Liver (tissue), 9 donors: ENCODE results near the gene MT1A. TPM values are rescaled to one million over a fixed set of nuclear protein-coding genes. Genes with fewer than 3 reads are reported as not detected.
"Not testable (repeated sequence)": the region's sequence is repeated elsewhere in the genome, so short reads cannot be mapped to it uniquely, and the experiment has no call there.

Experiments used
- DNase-seq: peaks from one replicate; pipeline ENCODE4 v3.0.0-alpha.2; 2017; ENCODE audit warnings: low spot score
- H3K27ac ChIP-seq, 2 donors: one replicate each; pipeline ENCODE4 v1.7.0; 2013; ENCODE audit warnings: inconsistent platforms in 2 of 2, low read length in 2 of 2, control low read depth in 1 of 2, low read depth in 1 of 2, mild to moderate bottlenecking in 1 of 2
- H3K27me3 ChIP-seq, 4 donors: one replicate each; pipeline versions ENCODE4 v1.6.1 to v1.7.0; 2013; ENCODE audit warnings: low read length in 3 of 4, inconsistent platforms in 1 of 4, mild to moderate bottlenecking in 1 of 4, moderate library complexity in 1 of 4; ENCODE audit not compliant: control insufficient read depth in 4 of 4, insufficient read depth in 4 of 4
- H3K36me3 ChIP-seq, 4 donors: one replicate each; pipeline versions ENCODE4 v1.6.1 to v1.7.0; 2013; ENCODE audit warnings: low read length in 3 of 4, mild to moderate bottlenecking in 3 of 4, low read depth in 1 of 4, moderate library complexity in 1 of 4; ENCODE audit not compliant: control insufficient read depth in 4 of 4, insufficient read depth in 3 of 4
- H3K4me1 ChIP-seq, 4 donors: one replicate each; pipeline versions ENCODE4 v1.6.1 to v1.7.0; 2013; ENCODE audit warnings: low read length in 3 of 4, mild to moderate bottlenecking in 3 of 4, moderate library complexity in 1 of 4; ENCODE audit not compliant: control insufficient read depth in 4 of 4, insufficient read depth in 4 of 4
- H3K4me3 ChIP-seq, 3 donors: one replicate each; pipeline versions ENCODE4 v1.6.1 to v1.7.0; 2013; ENCODE audit warnings: low read length in 3 of 3, control low read depth in 1 of 3, low read depth in 1 of 3, mild to moderate bottlenecking in 1 of 3
- H3K9ac ChIP-seq, 2 donors: one replicate each; pipeline ENCODE4 v1.7.0; 2013; ENCODE audit warnings: low read length in 2 of 2, mild to moderate bottlenecking in 2 of 2, moderate library complexity in 2 of 2, control low read depth in 1 of 2, low read depth in 1 of 2
- H3K9me3 ChIP-seq, 4 donors: one replicate each; pipeline versions ENCODE4 v1.6.1 to v1.7.0; 2013; ENCODE audit warnings: low read length in 3 of 4; ENCODE audit not compliant: control insufficient read depth in 4 of 4
- ATF3 ChIP-seq: IDR thresholded peaks from 2 replicates; pipeline ENCODE4 v1.6.1; 2016; ENCODE audit warnings: antibody characterized with exemption
- CTCF ChIP-seq: fragments of 150-350 bp; IDR thresholded peaks from 2 replicates; pipeline ENCODE4 v1.5.1; 2017; ENCODE audit warnings: improper control_type of control experiment, low read depth, low read length; ENCODE audit not compliant: missing input control
- EGR1 ChIP-seq, 2 donors: IDR thresholded peaks; 2 replicates each; pipeline ENCODE4 v1.6.1; 2016 to 2018; ENCODE audit warnings: antibody characterized with exemption in 2 of 2, low read depth in 2 of 2
- FOXA1 ChIP-seq: IDR thresholded peaks from 2 replicates; pipeline ENCODE4 v1.6.1; 2016; ENCODE audit warnings: antibody characterized with exemption
- FOXA2 ChIP-seq: IDR thresholded peaks from 2 replicates; pipeline ENCODE4 v1.6.1; 2016; ENCODE audit warnings: antibody characterized with exemption
- GABPA ChIP-seq, 2 donors: IDR thresholded peaks in 1 of 2; conservative IDR thresholded peaks in 1 of 2; 2 replicates each; pipeline ENCODE4 v1.6.1; 2016; ENCODE audit warnings: antibody characterized with exemption in 2 of 2, mild to moderate bottlenecking in 1 of 2, moderate library complexity in 1 of 2
- HNF4A ChIP-seq, 2 donors: conservative IDR thresholded peaks; 2 replicates each; pipeline ENCODE4 v1.6.1; 2016; ENCODE audit warnings: antibody characterized with exemption in 2 of 2, mild to moderate bottlenecking in 2 of 2
- HNF4G ChIP-seq: IDR thresholded peaks from 2 replicates; pipeline ENCODE4 v1.6.1; 2016; ENCODE audit warnings: antibody characterized with exemption
- JUND ChIP-seq, 2 donors: IDR thresholded peaks; 2 replicates each; pipeline ENCODE4 v1.6.1; 2016; ENCODE audit warnings: antibody characterized with exemption in 2 of 2
- MAX ChIP-seq: IDR thresholded peaks from 2 replicates; pipeline ENCODE4 v1.6.1; 2016; ENCODE audit warnings: antibody characterized with exemption
- NR2F2 ChIP-seq: IDR thresholded peaks from 2 replicates; pipeline ENCODE4 v1.6.1; 2016; ENCODE audit warnings: antibody characterized with exemption
- RAD21 ChIP-seq, 2 donors: IDR thresholded peaks; 2 replicates each; pipeline ENCODE4 v1.6.1; 2016; ENCODE audit warnings: antibody characterized with exemption in 2 of 2, mild to moderate bottlenecking in 2 of 2
- REST ChIP-seq: IDR thresholded peaks from 2 replicates; pipeline ENCODE4 v1.6.1; 2016; ENCODE audit warnings: antibody characterized with exemption, mild to moderate bottlenecking
- RXRA ChIP-seq, 2 donors: IDR thresholded peaks; 2 replicates each; pipeline ENCODE4 v1.6.1; 2017 to 2018; ENCODE audit warnings: antibody characterized with exemption in 2 of 2, mild to moderate bottlenecking in 1 of 2
- SP1 ChIP-seq: IDR thresholded peaks from 2 replicates; pipeline ENCODE4 v1.6.1; 2018; ENCODE audit warnings: antibody characterized with exemption, mild to moderate bottlenecking
- TAF1 ChIP-seq: conservative IDR thresholded peaks from 2 replicates; pipeline ENCODE4 v1.6.1; 2016; ENCODE audit warnings: antibody characterized with exemption, mild to moderate bottlenecking
- YY1 ChIP-seq: IDR thresholded peaks from 2 replicates; pipeline ENCODE4 v1.6.1; 2016; ENCODE audit warnings: antibody characterized with exemption, mild to moderate bottlenecking
- ZBTB33 ChIP-seq: IDR thresholded peaks from 2 replicates; pipeline ENCODE4 v1.6.1; 2016; ENCODE audit warnings: antibody characterized with exemption
- WGBS: extraction: QIAGEN DNeasy Blood & Tissue Kit; methylation state at CpG from one replicate; pipeline ENCODE4 v1.1.7; 2013; 5-methylcytosine and 5-hydroxymethylcytosine counted together
- polyA plus RNA-seq, 2 donors: library from polyadenylated mRNA; stranded (reverse) in 1 of 2; unstranded in 1 of 2; fragments of 200-250 nt in 1 of 2; fragments of >200 nt in 1 of 2; fragmentation: Nextera tagmentation in 1 of 2; extraction: Ambion mirVana in 1 of 2; gene quantifications; one replicate each; pipeline versions ENCODE4 v1.2.1 to v1.2.3, GENCODE V29; 2013 to 2015
- total RNA-seq, 2 donors: library from RNA; depleted of rRNA; stranded (reverse); fragments of >200 nt; gene quantifications; one replicate each; pipeline ENCODE4 v1.2.3, GENCODE V29; 2014
- donor health status: healthy.
- donor health status: healthy.
- donor health status: healthy.
- donor health status: healthy.
- donor health status: healthy.

Gene MT1A
- total and polyA plus RNA-seq, 4 donors: 10.1 to 511 (median 74.6) TPM

- no peaks in the 10 kb centered on the region for H3K27me3 ChIP-seq
- H3K36me3 ChIP-seq: no peaks in the 10 kb centered on the region
- H3K4me1 ChIP-seq: peaks cover 0 to 20% (median 10%) of the 10 kb centered on the region in 4 donors
- H3K9me3 ChIP-seq: no peaks in the 10 kb centered on the region
- TF ChIP-seq FOXA1 (no peak), REST (no peak), NR2F2 (no peak), TAF1 (no peak), CTCF (no peak), FOXA2 (no peak), RAD21 (IDR thresholded peaks at IDR 0.05) (no peak), MAX (no peak), JUND (IDR thresholded peaks at IDR 0.05) (no peak), HNF4G (no peak), HNF4A (conservative IDR thresholded peaks at IDR 0.05) (no peak), YY1 (no peak), RXRA (IDR thresholded peaks at IDR 0.05) (no peak), ZBTB33 (no peak), ATF3 (no peak), EGR1 (IDR thresholded peaks at IDR 0.05; ENCODE audit: low read depth in 2 of 2) (no peak), GABPA (IDR thresholded peaks at IDR 0.05 in 1 of 2, conservative IDR thresholded peaks at IDR 0.05 in 1 of 2) (no peak), SP1 (no peak)
- peak overlapping the region; percentile 19 to 97 (median 85) for H3K4me3 ChIP-seq
- H3K9ac ChIP-seq: peak overlapping the region; percentile 31 to 78
- no peak for DNase-seq
- H3K27ac ChIP-seq: peak overlapping the region; percentile 90 to 94
- WGBS: 71% methylated on average over 2 of the region's 2 CpGs
These were observed 32.1 kb downstream of the MT1A start for GRCh38 chr16:56670620-56670934.

GRCh38 chr16:56671691-56672090, 33.2 kb downstream of the MT1A start:
- H3K27me3 ChIP-seq, H3K36me3 ChIP-seq, H3K9ac ChIP-seq, H3K27ac ChIP-seq, DNase-seq, H3K9me3 ChIP-seq, H3K4me3 ChIP-seq: not testable (repeated sequence)
- WGBS: 73% methylated on average over 2 of the region's 2 CpGs
- peak; percentile 11 for TF ChIP-seq SP1
- H3K4me1 ChIP-seq: peaks cover 0 to 20% (median 13%) of the 10 kb centered on the region in 4 donors
